ENCODE measurements around the gene FCRL6.

FCRL6 gene

DNA sequence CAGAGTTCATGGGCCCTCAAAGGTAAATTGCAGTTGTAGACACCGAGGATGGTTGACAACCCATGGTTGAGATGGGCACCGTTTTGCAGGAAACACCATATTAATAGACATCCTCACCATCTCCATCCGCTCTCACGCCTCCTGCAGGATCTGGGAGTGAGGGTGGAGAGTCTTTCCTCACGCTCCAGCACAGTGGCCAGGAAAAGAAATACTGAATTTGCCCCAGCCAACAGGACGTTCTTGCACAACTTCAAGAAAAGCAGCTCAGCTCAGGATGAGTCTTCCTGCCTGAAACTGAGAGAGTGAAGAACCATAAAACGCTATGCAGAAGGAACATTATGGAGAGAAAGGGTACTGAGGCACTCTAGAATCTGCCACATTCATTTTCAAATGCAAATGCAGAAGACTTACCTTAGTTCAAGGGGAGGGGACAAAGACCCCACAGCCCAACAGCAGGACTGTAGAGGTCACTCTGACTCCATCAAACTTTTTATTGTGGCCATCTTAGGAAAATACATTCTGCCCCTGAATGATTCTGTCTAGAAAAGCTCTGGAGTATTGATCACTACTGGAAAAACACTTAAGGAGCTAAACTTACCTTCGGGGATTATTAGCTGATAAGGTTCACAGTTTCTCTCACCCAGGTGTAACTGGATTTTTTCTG lies 33.8 kb downstream of the FCRL6 start:
- DNase-seq (ENCODE audit: low spot score), result no peak

- no peak for DNase-seq (ENCODE audit: low spot score)
Measured at GRCh38 chr1:159838715-159839114, 36.6 kb downstream of the FCRL6 start.

DNA sequence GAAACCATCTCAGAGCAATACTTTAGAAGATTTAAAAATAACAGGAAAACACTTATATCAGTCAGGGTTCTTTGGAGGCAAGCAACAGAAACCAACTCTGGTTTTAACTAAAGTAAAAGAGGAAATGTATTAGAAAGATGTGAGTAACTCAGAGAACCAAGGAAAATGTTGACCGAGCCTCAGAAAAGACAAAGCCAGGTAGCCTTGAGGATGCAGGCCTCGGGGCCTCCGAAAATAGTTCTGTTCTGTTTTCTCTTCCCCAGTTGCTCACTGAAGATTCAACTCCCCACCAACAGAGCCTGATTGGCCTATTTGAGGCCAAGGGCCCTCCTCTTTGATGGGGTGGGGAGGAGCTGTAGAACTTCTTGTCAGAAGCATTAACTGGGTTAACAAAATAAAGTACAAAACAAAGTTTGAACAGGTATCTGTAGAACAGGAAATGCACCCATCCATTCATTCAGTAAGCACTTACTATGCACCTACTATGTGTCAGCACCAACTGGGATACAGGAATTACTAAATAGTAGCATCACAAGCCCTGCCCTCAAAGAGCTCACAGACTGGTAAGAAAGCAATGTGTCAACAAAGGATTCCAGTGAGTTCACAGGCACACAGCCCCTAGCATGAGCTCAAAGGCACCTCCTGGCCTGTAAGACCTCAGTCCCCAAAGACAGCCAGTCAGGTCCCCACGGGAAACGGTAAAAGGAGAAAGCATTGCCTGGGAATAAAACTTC lies 37.1 kb downstream of the FCRL6 start:
- DNase-seq (ENCODE audit: low spot score), result no peak

- DNase-seq (ENCODE audit: low spot score), result no peak
Measured at GRCh38 chr1:159841749-159842148, 39.6 kb downstream of the FCRL6 start.

- no peak for DNase-seq (ENCODE audit: low spot score)
Measured at GRCh38 chr1:159843459-159843858, 41.3 kb downstream of the FCRL6 start.

DNA sequence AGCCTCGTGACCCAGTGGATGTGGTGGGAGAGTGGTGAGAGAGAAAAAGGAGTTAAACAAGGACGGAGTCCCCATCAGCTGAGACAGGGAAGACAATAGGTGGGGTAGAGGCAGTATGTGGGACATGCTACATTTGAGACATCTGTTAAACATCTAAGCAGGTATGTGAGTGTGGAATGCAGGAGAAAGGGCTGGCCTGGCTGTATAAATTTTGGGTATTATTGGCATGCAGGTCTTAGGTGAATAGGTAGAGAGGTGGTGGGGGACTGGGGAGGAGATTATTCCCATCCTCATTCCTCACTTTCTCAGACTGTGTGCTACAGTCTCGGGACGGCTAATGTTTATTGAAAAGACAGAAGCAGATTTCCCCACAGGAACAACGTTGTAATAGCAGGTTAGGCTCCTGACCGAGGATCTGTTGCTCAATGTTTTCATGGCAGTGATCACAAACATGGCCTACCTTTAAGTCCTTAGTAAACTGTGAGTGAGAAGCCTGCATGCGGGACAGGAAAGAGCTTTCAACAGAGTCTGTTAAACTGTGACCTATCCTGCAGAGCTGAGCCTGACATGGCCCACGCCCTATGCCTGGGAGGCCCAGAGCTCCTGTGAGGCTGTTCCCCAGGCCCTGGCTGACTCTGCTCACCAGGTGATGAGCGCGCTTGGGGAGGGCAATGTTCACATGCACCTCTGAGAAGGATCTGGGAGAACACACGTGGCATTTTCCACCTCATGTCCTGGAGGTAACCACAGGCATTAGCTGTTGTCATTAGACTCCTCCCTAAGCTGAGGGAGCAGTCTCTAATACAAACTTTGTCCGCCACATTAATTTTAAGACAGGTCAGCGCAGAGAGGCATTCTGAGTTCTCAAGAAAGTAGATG lies 43.8 kb downstream of the FCRL6 start:
- peak; percentile 41 for DNase-seq (ENCODE audit: low spot score)

DNA sequence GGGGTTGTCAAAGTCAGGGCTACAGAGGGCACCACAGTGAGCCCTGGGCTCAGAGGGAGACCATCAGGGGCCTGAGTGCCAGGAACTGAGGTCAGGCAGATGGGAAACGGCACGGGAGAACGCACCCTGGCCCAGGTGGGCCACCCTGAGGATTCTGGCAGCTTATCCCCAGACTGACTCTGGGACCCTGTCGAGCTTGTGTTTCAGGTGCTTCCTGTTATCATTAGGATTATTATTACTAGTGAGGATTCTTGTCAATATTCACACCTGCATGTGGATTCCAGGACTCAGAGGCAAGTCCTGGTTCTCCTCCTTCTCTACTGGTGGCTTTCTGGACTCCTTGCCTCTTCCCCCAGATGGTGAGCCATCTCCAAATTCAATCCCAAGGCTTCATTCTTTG lies 45.1 kb downstream of the FCRL6 start:
- DNase-seq (ENCODE audit: low spot score), result no peak

GRCh38 chr1:159848326-159848725 lies 46.2 kb downstream of the FCRL6 start:
- no peak for DNase-seq (ENCODE audit: low spot score)

GRCh38 chr1:159849626-159850366 lies 47.6 kb downstream of the FCRL6 start:
- DNase-seq (ENCODE audit: low spot score), result no peak

DNA sequence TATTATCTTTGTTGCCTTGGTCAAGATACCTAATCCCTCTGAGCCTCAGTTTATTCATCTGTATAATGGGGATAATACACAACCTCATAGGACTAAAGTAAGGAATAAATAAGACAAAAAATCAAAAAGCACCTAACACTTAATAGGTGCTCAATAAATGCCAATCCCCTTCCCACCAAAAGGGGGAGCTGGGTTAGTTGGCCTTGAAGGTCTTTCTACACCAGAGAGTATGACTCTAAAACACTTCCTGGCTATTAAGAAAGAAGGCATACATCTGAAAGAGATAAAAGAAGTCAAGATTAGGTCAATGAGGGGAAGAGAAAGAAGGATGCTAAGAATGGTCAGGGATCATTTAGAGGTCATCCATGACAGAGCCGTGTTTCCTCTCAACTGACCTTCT lies 49.2 kb downstream of the FCRL6 start:
- no peak for DNase-seq (ENCODE audit: low spot score)

DNA sequence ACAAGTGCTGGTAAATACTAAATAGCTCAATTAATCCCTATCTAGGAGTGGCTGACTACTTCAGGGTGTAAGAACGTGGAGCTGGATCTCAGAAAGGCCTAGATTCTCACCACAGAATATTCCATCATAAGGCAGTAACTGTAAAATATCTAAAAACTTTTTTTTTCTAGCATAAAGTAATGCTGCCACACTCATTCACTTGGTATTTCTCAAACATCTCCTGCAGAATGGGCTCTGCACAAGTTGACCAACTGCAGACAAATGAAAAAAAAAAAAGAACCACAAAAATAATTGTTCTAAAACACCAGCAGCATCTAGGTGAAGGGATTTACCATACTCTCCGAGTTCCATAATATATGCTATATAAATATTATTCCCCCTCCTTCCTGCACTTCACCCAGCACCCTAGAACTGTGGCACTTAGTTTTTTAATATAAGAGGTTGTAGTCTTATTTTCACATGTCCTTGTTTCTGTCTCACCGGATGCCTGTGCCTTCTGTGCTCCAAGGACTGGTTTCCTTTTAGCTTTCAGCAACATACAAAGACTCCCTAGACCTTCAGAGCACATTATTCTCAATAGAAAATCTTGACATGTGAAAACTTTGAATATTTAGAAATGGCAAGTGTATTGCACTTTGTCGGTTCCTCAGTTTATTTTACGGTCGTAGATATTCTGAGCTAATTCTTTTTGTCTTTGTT lies 51.4 kb downstream of the FCRL6 start:
- DNase-seq (ENCODE audit: low spot score), result peak; percentile 18

GRCh38 chr1:159854116-159854692 lies 52.0 kb downstream of the FCRL6 start:
- peak; percentile 56 for DNase-seq (ENCODE audit: low spot score)

DNA sequence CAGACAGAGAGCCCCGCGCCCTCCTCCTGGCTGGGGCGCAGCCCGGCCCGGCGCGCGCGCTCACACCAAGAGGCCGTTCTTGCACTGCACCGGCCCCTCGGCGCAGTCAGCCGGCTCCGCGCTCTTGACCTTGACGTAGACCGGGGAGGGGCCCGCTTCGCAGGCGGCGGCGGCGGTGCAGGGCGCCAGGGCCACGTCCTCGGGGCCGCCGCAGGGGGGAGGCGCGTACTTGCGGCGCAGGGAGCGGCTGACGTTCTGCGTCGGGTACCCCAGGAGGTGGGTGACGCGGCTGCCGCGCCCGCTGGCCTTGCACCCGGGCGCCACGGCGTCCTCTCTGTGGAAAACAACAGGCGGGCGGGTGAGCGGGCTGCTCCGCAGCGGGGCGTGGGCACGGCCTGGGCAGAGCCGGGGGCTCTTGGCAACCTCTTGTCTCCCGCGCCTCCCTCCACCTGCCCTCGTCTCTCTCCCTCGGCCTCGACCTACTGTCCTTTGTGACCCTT lies 52.6 kb downstream of the FCRL6 start:
- DNase-seq (ENCODE audit: low spot score), result peak; percentile 80

GRCh38 chr1:159855709-159856108 lies 53.5 kb downstream of the FCRL6 start:
- DNase-seq (ENCODE audit: low spot score), result no peak

- DNase-seq (ENCODE audit: low spot score), result no peak
Measured at GRCh38 chr1:159856576-159856975, 54.4 kb downstream of the FCRL6 start.

DNA sequence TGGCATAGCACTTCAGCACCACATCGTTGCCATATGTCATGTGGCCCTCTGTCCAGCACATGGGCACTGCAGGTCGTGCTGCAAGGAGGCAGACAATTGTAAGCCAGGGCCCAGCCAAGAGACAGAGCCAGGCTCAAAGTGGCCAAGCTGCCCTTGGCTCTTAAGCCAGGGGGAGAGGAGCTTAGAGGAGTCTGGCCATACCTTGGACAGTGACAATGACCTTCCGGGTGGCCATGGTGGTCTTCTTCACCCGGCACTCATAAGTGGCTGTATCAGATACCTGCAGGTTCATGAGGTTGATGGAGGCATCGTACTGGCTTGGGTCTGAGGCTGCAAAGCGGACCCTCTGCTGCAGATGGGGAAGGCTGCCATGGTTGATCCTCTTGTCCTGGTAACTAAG lies 55.7 kb downstream of the FCRL6 start:
- DNase-seq (ENCODE audit: low spot score), result no peak

- no peak for DNase-seq (ENCODE audit: low spot score)
Measured at GRCh38 chr1:159859767-159860322, 57.7 kb downstream of the FCRL6 start.

- no peak for DNase-seq (ENCODE audit: low spot score)
Measured at GRCh38 chr1:159860456-159860855, 58.3 kb downstream of the FCRL6 start.

GRCh38 chr1:159861218-159861617 lies 59.1 kb downstream of the FCRL6 start:
- no peak for DNase-seq (ENCODE audit: low spot score)

DNA sequence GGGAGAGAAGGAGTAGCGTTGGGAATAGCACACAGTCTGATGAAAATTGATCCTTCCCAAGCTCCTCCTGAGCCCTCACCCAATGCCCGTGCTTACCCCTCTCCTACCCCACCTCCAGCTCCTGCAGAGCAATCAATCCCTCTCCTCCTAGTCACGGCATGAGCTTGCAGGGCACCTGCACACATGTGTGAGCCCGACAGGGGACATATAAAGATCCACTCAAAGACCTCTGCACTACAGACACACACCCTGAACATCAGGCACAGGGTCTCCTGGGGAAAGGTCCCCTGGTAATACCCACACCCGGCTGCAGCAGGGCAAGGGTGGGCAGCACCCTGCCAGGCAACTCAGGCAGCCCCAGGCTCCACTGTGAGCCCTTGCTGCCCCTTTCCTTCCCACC lies 59.9 kb downstream of the FCRL6 start:
- no peak for DNase-seq (ENCODE audit: low spot score)

DNA sequence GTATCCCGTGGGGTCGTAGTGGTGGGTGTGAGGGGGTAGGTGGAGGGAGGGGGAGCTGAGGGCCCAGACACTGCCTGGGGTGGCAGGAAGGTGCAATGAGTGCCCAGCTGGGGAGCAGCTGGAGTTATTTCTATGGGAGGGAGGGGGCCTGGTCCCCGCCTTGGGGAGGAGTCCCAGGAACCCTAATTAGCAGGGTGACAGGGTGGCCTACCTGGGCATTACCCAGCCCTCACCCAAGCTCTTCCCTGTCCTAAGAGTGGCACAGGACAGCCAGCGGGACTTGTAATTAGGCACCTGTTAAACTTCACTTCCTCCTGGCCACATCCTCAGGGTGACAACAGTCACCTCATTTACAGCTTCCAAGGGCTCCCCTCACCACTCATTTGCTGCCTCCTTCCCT lies 60.4 kb downstream of the FCRL6 start, which contains the start of gene VSIG8:
TSS of gene VSIG8 (minus strand) at position 101 of the 400 bp plus-strand sequence. CDS start 136 bp downstream, outside the sequence.
- DNase-seq (ENCODE audit: low spot score), result no peak
